AG09309 (cell line): Measurements from ENCODE around the gene SMYD1.

Source experiments
- DNase-seq: peaks from one replicate; pipeline ENCODE4 v3.0.0-alpha.2; 2010; ENCODE audit warnings: low read depth
- H3K4me3 ChIP-seq: 2 replicates; pipeline ENCODE4 v1.5.1; 2011; ENCODE audit warnings: mild to moderate bottlenecking, low read depth, low read length, moderate library complexity; ENCODE audit not compliant: control insufficient read depth
- CTCF ChIP-seq: IDR thresholded peaks from 2 replicates; pipeline ENCODE4 v1.5.1; 2011; ENCODE audit warnings: mild to moderate bottlenecking, low read depth, low read length, inconsistent platforms; ENCODE audit not compliant: insufficient read depth, control insufficient read depth; ENCODE audit errors: missing control alignments

SMYD1 gene

GRCh38 chr2:88055371-88056128 lies 12.1 kb upstream of the SMYD1 start, which contains the start of gene KRCC1:
Gene KRCC1 (minus strand): TSS chr2:88055783. CDS start chr2:88028563, 27,220 bp downstream.
- peak; percentile 84 for DNase-seq
- TF ChIP-seq CTCF, result no peak
- H3K4me3 ChIP-seq, result peak within 1 kb of the TSS; percentile 92

GRCh38 chr2:88057437-88057844 lies 10.2 kb upstream of the SMYD1 start:
- no peak for DNase-seq
- no peak for TF ChIP-seq CTCF
- H3K4me3 ChIP-seq, result no peak overlapping the region

- no peak for TF ChIP-seq CTCF
- DNase-seq, result no peak
- no peak overlapping the region for H3K4me3 ChIP-seq
Measured at GRCh38 chr2:88058191-88058590, 9.4 kb upstream of the SMYD1 start.

- peak; percentile 75 for TF ChIP-seq CTCF
- H3K4me3 ChIP-seq, result no peak overlapping the region
- DNase-seq, result no peak
Measured at GRCh38 chr2:88059979-88060906, 7.4 kb upstream of the SMYD1 start.

- DNase-seq, result no peak
- no peak for TF ChIP-seq CTCF
- no peak overlapping the region for H3K4me3 ChIP-seq
Measured at GRCh38 chr2:88060907-88061275, 6.7 kb upstream of the SMYD1 start.

GRCh38 chr2:88061295-88061694 lies 6.3 kb upstream of the SMYD1 start:
- no peak for TF ChIP-seq CTCF

More at GRCh38 chr2:88061295-88061694, 6.3 kb upstream of the SMYD1 start:
- DNase-seq, result no peak
- no peak overlapping the region for H3K4me3 ChIP-seq
